GM21737 (cell line): ENCODE measurements around the gene ADAMTS16.

Source experiments
- ATAC-seq: cut with Tn5 transposase; IDR thresholded peaks from one replicate; pipeline ENCODE4 v1.9.1; 2021; ENCODE audit warnings: mild to moderate bottlenecking, moderate library complexity; ENCODE audit not compliant: unreplicated experiment

ADAMTS16 gene

GRCh38 chr5:5141339-5141599 lies 1.1 kb downstream of the ADAMTS16 start:
- ATAC-seq = no peak

GRCh38 chr5:5141625-5142525 lies 1.7 kb downstream of the ADAMTS16 start:
- ATAC-seq = no peak

GRCh38 chr5:5144441-5144840 lies 4.3 kb downstream of the ADAMTS16 start:
- no peak for ATAC-seq

GRCh38 chr5:5145651-5146529 lies 5.8 kb downstream of the ADAMTS16 start:
- ATAC-seq = no peak

- ATAC-seq = no peak
These were observed 6.5 kb downstream of the ADAMTS16 start for GRCh38 chr5:5146530-5147160.

DNA sequence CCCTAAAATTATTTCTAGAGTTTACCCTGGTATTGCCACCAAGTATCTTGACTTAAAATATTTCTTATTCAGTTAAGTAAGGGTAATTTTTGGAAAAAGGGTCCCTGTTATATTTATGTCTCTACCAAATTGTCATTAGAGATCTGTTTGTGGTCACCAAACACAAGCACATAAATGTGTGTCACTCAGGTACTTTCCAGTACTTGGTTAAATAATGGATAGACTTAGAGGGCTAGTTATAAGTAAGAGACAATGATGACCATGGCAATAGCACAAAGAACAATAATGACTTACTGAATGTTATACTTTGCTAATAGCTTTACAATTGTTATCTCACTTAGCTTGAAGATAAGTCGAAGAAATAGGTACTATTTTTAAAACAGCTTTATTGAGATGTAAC lies 9.0 kb downstream of the ADAMTS16 start:
- no peak for ATAC-seq

DNA sequence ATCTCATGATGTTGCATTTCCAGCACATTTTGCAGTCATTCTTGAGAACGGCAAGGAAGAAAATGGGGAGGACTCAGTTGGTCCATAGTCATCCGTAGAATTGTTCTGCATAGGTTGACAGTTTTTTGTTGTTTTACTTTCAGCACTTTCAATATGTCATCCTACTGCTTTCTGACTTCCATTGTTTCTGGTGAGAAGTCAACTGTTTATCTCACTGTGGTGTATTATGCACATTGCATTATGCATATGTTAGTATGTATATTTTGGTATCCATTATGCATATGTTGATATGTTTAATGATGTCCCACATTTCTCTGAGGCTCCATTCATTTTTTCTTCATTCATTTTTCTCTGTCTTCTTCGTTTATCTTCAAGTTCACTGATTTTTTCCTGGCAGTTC lies 10.5 kb downstream of the ADAMTS16 start:
- no peak for ATAC-seq

DNA sequence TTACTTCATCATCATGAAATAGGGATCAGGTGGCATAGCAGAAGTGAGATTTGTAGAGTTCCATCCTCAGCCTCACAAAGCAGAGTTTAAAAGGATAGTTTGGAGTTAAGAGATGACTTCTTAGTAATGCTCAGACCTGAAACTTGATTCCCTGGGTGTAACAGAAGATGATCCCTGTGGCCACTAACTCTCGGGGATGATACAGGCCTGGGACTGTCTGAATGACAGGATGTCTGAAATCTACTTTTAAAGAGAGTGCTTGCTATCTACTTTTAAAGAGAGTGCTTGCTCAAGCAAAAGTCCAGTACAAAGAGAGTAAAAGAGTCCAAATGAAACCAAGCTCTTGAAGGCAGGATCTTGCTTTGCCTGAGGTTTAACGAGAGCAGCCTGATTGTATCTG lies 14.6 kb downstream of the ADAMTS16 start:
- ATAC-seq = no peak

DNA sequence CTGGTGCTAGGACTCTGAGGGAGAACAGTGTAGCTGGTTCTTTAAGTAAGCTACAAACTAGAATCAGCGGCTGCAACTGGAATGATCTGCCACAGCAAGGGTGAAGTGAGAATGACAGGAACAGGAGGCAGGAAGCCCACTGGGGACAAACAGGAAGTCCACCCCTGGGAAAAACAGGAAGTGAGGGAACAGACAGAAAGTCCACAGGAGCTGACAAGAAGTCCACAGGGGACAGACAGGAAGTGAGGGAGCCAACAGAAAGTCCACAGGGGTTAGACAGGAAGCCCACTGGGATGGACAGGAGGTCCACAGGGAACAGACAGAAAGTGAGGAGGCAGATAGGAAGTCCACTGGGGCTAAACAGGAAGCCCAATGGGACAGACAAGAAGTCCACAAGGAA lies 15.5 kb downstream of the ADAMTS16 start:
- ATAC-seq = no peak

DNA sequence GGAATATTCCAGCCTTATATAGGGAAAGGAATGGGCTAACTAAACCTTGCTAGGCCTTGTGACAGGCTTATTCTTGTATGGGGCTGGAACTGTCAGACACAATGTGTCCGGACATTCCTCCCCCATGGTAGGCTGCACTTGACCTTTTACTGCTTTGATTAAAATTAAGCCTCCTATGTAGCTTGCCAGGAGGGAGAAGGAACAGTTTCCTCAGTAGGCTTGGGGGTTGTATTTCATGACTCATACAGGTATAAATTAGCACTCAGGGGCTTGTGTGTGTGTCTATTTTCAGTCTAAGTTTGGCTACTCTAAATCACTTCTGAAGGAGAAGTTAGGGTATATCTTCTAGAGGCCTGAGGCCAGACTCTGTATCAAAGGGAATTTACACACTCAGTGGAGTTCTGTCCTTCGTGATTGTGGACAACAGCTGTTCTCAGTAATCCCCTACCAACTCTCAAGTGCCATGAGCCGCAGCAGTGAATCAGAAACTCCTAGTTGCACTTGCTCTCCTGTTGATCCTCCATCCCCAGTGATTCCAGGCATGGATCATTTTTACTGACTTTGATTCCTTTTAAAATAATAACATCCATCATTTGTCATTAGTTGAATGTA lies 16.4 kb downstream of the ADAMTS16 start:
- ATAC-seq = no peak

GRCh38 chr5:5158472-5158895 lies 18.4 kb downstream of the ADAMTS16 start:
- ATAC-seq = no peak

DNA sequence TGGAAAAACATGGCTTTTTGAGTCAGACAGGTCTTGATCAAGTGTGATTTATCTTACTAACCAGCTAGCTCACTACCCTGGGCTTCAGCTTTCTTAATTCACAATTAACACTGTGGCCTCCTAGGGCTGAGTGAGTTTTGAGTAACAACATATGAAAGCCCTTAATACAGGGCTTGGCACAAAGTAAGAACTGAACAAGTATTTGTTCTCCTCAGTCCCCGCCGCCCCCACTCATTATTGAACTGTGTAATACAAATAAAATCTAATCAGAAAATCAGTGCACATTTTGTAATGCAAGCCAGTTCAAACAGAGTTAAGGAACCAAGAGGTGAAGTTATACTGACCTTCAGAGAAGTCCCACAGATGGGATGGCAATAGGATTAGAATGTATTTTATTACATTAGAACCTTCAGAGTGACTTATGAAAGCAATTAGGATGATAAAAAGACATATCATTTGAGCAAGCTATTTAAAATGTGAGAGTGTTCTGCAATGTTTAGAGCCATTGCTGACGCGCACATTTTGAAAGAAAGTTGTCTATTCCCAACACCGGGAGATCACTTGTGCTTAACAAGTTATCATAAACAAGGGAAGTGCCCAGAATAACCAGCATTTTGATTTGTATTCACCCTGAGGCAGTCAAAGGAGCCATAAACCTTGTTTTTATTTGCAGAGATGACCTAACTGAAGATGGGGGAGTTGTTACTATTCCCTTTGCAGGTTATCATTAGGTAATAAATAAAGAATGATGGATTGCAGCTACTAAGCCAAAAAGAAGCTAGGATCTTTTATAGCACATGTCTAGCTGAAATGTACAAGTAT lies 19.4 kb downstream of the ADAMTS16 start:
- no peak for ATAC-seq

- no peak for ATAC-seq
These were observed 24.0 kb downstream of the ADAMTS16 start for GRCh38 chr5:5164163-5164562.

DNA sequence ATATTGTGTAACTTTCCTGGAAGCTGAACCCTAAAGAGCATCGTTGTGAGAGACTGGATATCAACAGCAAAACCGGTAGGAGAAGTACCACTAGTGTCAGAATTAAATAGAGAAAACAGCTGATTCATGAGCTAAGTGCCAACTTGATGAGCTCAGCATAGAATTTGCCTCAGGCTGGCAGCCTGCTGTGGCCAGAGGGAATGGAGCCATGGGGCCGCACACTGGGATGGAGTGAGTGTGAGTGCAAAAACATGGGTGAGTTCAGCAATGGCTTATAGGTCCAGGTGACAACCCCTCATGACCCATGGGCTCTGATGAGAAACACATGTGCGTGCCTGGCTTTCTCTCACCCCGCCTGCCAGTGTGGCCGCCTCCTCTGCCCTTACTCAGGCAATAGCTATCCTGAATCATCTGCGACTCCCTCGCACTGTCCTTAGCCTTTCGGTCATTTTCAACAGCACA lies 25.4 kb downstream of the ADAMTS16 start:
- ATAC-seq = no peak

DNA sequence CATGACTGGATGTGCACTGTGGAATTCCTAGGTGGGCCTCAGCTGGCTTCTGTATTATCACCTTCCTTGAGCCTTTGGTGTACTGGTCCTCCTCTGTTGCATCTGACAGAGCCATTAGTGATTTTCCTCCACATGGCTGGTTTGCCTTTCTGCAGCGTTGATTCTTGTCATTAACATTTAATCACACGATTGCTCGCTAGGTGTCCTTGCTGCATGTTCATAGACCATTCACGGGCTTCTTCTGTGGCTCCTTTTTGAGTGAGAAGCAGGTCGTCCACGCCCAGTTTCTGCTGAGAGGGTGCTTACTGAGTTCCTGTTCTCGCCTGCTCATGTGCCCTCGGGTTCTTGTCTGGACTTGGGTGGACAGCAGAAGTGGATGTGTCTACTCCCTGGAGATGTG lies 29.3 kb downstream of the ADAMTS16 start:
- ATAC-seq = no peak

- no peak for ATAC-seq
These were observed 38.0 kb downstream of the ADAMTS16 start for GRCh38 chr5:5178136-5178535.

GRCh38 chr5:5178580-5178979 lies 38.5 kb downstream of the ADAMTS16 start:
- no peak for ATAC-seq

DNA sequence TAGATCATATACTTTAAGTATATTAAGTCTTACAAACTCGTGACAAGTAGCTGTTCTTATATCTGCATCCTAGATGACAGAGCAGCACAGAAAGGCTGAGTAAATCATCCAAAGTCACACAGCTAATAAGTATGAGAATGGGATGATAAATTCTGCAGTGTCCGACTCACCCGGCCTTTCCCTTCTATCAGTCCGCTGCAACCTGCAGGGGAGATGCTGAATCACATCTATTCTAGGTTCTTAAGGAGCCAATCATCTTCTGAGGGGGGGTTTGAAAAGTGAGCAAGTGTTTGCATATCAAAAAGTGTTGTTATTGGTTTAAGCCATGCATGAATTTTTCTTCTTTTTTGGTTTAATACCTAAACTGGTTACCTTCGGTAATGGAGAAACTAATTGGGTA lies 38.9 kb downstream of the ADAMTS16 start:
- no peak for ATAC-seq

DNA sequence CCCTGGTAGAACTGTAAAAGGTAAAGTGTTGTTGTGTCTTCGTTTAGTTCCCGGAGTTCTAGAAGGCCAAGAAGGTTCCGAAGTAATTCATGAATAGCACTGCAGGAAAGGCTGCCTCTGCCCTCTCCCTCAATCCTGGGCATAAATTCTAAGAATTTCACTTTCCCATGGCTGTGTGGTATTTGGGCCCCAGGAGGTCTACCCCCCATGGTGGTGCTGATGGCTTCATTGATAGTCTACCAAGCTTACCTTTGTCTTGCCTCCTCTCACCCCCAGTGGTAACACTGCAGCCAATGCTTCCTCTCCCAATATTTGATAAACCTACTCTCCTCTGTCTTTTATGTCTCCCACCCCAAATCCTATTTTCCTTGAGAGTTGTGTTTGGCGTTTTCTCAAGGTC lies 39.5 kb downstream of the ADAMTS16 start:
- ATAC-seq = no peak

DNA sequence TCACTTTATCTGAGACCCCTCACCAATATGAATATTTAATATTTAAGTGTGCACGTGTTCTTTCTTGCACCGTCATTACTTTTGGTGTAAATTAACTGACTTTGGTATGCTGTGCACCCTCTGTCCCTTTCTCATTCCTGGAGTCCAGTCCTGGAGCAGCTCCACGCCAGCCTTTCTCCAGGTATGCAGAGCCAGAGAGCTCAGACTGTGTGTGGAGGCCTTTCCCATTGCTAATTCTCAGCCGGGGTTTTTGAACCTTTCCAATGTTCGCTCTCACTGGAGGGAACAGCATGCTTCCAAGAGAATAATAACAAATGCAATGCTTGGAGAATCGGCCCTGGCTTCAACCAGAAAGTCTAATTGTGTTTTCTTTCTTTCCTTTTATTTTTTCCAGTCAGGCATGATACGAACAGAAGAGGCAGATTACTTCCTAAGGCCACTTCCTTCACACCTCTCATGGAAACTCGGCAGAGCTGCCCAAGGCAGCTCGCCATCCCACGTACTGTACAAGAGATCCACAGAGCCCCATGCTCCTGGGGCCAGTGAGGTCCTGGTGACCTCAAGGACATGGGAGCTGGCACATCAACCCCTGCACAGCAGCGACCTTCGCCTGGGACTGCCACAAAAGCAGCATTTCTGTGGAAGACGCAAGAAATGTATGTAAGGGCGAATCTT lies 41.7 kb downstream of the ADAMTS16 start:
- ATAC-seq = no peak
